NCI-H1436 (cell line): ENCODE data around the gene COL18A1.

Experiments
- DNase-seq: peaks from one replicate; lab custom pipeline; 2025; lab: John Stamatoyannopoulos, UW

The COL18A1 gene

DNA sequence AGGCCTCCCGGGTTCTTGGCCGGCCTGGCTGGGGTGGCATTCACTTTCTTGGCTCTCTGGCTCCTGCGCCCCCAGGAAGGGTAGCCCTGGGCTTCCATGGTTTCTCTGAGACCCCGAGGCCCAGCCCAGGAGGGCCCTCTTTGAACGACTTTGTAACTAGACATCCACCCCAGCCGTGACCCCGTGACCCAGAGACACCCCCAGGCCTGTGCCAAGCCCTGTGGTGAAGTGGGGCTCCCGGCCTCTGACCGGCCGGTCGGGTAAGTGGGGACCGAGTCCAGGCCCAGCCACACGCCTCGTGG is 64.0 kb downstream of the COL18A1 start:
- DNase-seq, result no peak

DNA sequence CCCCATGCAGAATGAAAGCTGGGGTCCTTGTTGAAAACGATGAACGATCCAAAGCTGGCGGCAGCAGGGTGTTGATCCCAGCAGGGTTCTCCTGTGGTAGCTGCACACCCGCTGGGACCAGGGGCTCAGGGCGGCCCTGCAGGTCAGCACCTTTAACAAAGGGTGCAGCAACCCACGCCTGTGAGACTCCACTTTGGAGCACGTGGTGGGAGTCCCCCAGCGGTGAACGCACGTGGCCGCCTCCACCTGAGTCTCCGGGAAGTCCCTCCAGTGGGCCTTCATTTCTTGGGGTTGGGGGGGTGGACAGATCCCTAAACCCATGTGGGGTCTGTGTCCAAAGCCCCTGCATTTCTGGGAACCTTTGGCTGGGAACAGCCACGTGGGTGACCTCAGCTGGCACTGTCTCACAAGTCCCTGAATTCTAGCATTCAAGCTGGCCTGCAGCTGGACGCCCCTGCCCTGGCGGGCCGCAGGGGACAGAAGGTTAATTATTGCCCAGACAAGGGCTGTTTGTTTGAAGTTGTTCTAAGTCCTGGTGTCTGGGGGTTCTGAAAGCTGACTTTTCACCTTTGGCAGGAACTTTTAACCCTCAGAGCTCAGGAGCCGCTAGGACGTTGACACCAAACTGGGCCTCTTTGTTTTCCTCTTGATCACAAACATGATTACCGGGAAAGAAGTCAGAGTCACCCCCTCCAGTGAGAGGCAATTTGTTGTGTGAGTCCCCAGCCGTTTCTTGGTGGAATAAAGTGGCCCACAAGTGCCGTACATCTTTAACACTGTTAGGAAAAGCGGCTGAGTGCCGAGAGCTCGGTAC is 64.5 kb downstream of the COL18A1 start:
- no peak for DNase-seq

DNA sequence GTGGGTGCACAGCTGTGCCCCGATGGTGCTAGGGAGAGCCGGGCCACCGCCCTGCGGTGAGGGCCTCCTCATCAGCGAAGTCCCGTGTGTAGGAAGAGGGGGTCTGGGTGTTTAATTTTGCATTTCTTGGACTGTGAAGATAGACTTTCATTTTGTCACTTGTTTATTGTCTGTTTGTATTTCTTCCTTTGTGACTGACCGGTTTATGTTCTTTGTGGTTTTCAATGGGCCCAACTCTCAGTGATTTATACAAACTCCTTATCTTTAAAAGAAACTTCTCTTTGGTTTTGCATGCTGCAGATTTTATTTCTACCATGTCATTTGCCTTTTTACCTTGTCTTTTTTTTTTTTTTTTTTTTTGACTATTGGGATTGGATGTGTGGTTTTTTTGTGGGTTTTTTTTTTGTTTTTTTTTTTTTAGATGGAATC is 65.1 kb downstream of the COL18A1 start:
- DNase-seq, result no peak

DNA sequence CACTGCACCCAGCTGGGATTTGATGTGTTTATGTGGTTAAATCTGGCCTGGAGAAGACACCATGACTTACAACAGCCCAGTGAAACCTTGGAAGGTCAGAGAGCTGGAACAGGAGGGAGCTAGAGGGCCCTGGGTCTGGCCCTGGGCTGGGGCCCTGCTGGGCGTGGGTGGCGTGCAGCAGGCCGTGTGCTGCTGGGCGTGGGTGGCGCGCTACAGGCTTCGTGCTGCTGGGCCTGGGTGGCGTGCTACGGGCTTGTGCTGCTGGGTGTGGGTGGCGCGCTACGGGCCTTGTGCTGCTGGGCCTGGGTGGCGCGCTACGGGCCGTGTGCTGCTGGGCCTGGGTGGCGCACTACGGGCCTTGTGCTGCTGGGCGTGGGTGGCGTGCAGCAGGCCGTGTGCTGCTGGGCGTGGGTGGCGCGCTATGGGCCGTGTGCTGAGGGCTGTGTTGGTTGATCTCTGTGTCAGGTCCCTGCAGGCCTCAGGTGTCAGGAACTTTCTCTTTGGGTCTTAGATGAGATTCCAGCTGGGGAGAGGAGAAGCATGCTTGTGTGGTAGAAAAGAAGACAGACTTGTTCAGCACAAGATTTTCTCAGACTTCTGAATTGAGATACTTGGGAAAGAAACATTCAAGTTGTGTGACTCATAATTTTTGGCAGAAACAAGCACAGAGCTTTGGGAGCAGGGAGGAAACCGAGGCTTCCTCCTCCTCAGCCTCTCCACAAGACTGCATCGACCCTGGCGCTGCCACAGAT is 66.0 kb downstream of the COL18A1 start:
- DNase-seq, result no peak

DNA sequence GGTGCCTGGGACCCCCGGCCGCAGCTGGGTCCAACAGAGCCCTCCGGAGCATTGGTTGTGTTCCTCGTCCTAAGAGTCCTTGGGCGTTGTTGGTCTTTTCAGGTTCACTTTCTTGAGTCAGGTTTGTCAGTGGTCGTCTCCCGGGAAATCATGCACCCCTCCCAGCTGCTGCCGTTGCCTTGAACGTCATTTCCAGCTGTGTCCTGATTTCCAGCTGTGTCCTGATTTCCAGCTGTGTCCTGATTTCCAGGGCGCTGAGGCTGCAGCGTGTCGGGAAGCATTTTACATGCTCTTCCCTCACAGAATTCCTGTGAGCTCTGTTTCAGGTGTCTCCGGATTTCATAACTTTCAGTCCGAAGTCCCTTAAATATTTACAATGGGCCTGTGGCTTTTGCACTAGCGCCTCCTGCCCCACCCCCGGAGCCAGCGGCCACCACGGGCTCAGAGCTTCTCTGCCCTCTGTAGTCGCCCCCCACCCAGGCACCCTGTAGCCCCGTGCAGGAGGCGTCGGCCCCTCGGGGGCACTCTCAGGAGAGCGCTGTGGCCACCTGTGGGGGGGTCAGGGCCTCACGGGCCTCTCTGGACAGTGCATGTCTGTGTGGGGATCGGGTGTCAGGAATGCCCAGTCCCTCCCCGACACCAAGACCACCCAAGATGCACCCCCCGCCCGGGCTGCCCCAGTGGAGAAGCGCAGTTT is 66.7 kb downstream of the COL18A1 start:
- no peak for DNase-seq

DNA sequence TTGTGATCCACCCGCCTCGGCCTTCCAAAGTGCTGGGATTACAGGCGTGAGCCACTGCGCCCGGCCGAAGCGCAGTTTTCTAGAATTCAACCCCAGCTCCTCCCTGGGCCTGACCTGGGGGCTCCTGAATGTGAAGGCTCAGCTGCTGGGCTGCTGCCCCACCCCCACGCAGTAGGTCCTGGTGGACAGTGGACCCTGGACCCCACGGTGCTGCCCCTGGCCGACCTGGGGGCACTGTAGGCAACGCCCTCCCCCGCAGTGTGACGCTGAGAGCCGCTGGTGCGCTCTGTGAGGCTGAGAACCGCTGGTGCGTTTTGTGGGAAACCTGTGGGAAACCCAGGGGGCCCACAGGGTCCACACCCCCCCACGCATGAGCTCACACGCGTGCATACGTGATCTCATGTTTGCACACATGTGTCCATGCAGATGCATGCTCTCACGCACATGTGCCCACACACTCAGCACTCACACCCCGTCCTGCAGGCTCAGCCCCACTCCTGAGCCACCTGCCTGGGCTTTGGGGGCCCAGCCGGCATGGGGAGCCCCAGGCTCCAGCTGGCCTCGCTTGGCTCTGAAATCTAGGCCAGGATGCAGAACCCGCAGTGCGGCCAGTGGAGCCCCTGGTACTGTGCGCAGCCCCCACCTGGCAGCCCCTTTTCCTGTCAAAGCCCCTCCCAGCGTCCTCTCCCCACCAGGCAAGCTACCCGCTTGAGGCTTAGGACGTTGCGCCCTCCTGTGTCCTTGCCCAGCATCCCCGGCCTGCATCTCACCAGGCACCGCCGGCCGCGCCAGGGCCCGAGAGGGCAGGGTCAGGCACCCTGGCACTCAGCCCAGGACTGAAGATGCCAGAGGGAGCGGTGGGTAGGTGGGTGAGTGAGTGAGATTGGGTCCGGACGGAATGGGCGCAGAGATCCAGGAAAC is 67.7 kb downstream of the COL18A1 start:
- DNase-seq, result no peak

DNA sequence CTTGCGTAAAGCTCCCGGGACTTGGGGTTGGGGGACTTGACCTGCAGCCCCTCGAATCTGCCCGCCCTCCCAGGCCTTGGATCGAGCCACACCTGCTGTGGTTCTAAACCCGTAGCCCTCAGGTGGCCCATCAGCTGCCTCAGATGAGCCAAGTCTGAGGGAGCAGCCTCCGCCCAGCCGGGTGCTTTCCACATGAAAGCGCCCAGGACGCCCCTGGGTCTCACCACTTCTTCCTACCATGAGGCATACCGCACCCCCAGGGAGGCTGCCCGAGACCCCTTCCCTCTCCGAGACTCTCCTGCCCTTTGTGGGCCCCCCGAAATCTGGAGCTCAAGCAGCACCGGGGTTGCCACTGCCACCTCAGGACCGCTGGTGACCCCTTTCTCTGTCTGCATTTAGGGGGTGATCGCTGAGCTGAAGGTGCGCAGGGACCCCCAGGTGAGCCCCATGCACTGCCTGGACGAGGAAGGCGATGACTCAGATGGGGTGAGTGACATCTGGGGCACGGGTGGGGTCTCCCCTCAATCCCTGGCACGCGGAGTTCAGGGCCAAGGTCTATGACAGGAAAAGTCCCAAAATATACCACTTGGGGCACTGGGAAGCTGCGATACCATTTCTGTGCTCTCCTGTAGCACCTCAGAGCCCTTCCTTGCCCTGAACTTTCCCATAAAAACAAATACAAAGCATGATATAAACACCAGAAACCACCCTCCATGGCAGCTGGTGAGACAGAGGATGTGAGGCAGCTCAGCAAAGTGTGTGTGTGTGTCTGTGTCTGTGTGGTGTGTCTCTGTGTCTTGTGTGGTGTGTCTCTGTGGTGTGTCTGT is 68.7 kb downstream of the COL18A1 start:
- no peak for DNase-seq

DNA sequence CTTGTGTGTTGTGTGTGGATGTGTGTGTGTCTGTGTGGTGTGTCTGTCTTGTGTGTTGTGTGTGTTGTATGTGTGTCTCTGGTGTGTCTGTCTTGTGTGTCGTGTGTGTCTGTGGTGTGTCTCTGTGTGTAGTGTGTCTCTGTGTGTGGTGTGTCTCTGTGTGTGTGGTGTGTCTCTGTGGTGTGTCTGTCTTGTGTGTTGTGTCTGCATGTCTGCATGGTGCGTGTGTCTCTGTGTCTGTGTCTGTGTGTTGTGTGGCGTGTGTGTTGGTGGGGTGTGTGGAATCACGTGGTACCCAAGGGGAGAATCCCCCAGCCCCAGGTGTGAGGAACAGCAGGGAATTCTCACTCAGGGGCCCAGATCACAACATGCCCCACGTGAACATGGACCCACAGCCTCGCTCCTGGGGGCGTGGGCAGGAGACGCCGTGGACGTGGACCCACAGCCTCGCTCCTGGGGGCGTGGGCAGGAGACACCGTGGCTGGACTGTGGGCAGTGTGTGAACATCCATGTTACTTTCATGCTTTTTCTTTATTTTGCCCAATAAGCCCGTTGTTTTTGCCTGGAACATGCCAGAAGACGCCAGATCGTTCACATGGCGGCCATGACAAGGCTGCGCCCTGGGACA is 69.5 kb downstream of the COL18A1 start:
- DNase-seq, result no peak

DNA sequence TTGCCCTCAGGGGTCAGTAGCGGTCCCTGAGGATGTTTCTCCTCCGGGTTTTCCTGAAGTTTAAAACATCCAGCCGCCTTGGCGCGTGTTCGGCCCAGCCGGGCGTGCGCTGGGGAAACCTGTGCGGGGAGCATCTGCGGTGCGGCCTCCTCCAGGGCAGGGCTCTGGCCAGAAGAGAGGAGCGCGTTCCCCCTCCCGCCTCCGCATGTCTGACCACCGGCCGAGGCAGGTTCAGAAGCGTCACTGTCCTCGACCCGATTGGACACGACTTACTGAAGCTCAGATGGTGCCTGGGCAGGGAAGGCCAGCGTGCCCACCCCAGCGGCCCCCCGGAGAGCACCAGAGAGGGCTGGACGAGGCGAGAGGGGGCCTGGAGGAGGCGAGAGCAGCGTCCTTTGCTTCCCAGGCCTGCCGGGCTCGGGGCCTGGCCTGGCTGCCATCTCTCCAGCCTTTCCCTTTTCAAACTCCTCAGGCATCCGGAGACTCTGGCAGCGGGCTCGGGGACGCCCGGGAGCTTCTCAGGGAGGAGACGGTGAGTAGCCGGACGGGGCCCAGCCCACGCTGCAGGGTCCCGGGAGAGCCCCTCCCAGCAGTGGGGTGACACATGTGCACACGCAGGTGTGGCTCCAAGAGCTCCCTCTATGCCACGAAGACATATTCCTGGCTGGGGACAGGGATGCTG is 70.2 kb downstream of the COL18A1 start:
- no peak for DNase-seq

DNA sequence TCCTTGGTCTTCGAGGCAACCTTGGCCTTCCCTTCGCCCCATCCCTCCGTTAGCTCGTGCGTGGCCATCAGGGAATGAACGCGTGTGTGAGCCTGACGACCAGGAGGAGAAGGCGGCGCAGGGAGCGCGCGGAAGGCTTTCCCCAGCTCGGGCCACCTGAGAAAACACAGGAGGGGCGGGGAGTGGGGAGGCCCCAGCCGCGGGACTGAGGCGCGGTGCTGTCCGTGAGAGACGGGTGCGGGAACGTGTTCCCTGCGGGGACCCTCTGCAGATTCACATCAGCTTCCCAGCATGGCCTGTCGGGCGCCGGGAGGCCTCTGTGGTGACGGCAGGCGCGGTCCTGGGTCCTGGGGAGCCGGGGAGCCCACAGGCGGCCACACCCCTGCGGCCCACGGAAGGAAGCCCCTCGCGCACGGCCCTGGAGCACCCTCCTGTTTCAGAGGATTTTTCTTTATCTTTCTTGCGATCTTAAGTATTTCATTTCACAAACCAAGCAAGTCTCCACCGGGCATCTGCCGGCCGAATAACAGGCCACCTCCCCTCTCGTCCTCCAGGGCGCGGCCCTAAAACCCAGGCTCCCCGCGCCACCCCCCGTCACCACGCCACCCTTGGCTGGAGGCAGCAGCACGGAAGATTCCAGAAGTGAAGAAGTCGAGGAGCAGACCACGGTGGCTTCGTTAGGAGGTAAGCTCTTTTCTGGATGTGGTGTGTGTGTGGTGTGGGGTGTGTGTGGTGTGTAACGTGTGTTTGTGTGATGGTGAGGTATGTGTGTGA is 71.0 kb downstream of the COL18A1 start:
- DNase-seq, result no peak

DNA sequence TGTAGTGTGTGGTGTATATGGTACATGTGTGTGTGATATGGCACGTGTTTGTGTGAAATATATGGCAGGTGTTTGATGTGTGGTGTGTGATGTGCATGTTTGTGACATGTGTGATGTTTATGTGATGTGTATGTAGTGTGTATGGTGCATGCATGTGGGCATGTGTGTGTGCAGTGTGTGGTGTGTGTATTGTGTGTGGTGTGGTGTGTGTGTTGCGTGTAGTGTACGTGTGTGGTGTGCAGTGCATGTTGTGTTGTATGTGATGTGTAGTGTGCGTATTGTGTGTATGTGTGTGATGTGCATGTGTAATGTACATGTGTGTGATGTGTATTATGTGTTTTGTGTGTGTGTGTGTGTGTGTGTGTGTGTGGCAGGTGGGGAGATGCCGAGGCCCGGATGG is 71.6 kb downstream of the COL18A1 start:
- no peak for DNase-seq

DNA sequence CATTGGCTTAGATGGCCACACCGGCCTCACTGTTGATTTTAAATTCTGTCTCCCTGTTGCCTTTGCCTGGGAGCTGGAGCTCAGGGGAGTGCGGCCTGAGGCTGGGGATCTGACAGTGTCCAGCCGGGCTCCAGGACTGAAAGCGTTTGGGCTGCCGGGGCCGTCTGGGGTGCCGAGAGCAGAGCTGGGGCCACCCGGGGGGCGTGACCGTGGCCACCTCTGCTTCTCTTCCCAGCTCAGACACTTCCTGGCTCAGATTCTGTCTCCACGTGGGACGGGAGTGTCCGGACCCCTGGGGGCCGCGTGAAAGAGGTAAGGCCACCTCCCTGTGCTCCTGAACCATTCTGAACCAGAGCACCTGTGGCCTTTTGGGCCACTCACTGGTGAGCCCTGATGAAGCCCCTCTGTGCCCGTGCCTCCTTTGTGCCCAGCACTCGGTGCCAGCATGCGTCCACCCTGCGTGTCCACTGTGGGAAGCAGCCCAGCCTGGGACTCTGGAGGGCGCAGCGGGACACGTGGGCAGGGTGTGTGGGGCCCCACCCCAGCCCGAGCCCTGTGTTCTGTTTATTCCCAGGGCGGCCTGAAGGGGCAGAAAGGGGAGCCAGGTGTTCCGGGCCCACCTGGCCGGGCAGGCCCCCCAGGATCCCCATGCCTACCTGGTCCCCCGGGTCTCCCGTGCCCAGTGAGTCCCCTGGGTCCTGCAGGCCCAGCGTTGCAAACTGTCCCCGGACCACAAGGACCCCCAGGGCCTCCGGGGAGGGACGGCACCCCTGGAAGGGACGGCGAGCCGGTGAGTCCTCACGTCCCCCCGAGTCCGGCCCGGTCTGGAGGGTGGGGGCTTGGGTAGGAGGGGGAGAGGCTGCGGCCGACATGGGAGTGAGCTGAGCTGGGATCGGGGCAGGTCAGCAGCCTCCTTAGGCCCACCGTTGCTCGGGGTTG is 72.5 kb downstream of the COL18A1 start:
- no peak for DNase-seq

DNA sequence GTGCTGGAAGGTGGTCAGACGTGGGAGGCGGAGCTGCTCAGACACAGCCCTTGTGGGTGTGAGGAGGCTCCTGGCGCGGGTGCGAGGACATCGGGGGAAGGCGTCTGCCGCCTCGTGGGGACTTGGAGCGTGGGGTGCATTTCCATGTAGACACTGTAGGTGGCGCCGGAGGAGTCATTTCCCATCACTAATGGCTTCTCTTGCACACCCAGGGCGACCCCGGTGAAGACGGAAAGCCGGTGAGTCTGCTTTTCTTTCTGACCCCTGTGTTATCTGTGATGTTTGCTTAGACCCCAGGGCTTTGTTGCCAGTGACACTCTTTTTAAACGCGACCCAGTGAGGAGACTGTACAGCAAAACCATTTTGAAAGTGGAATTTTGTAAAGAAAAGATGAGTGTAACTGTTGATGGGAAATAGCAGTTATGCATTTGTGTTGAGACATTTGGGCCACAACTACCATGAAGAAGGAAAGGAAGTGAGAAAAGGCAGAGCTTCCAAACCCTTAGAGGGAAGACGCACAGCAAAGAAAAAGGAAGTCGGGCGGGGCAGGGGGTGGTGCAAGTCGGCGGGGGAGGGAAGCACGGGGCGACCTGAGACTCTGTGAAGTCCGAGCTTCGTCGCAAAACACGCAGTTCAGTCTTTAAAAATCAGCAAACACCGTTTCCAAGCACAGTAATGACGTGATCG is 73.3 kb downstream of the COL18A1 start:
- peak; percentile 27 for DNase-seq

DNA sequence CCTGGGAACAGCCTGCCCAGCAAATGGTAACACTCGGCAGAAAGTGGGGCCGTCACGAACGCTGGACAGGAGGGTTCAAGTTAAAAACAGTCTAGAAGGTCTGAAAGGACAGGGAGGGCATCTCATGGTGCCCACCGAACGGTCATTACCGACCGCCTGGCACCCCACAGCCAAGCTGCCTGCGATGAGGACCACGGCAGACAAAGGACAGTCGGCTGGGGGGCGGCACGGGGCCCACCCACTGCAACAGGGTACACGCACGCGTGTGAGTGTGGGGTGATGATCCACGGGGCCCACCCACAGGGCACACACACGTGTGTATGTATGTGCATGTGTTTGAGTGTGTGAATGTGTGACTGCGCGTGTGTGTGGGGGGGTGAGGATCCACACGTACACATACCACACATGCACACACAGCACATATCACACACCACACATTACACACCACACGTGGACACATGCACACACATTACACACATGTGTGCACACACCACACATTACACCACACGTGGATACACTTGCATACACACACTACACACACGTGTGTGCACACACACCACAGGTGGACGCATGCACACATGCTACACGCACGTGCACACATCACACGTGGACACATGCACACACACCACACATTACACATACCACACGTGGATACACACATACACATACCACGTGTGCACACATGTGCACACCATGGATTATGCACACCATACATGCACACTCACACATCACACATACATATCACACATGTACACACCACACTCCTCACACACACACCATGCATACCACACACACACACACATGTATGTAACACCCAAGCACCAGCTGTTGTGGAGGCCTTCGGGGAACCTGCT is 74.1 kb downstream of the COL18A1 start:
- no peak for DNase-seq

DNA sequence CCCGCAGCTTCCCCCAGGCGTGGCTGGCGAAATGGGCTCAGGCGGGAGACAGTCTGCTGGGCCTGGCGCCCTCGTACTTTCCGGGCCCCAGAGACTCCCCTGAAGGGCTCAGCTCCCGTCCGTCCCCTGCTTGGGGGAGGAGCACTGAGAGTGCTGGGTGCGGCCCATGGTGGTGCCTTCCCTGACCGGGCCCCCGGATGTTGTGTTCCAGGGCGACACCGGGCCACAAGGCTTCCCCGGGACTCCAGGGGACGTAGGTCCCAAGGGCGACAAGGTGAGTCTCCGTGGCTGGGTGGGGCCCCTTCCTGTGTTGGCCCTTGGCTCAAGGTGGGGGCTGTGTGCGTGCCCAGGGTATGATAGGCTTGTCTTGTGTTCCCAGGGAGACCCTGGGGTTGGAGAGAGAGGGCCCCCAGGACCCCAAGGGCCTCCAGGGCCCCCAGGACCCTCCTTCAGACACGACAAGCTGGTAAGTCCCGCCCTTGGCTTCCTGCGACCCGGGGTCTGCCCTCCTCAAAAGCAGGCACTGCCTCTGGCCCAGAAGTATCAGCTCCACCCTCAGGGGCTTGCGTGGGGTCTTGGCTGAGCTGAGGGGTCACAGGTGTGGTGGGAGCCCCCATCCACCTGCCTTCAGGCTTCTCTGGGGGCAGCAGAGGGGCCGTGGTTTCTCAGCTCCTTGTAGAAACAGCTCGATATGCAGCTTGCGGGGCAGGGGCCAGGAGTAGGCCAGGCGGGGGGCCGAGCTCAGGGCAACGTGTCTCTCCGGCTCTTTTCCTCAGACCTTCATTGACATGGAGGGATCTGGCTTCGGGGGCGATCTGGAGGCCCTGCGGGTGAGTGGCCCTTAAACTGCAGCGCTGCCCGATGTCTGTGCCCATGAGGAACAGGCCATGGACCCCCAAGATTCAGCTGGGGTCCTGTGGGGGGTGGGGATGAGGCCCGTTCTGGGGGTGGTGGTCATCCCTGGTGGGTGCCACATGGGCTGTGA is 75.0 kb downstream of the COL18A1 start:
- no peak for DNase-seq
